T1000 (cell line): ENCODE data around the gene SBF2.
"Not testable (repeated sequence)": the region's sequence is repeated elsewhere in the genome, so short reads cannot be mapped to it uniquely, and the experiment has no call there.

Experiments used
- DNase-seq: peaks from one replicate; lab custom pipeline; 2025; ENCODE audit warnings: mixed read lengths; lab: John Stamatoyannopoulos, UW

SBF2 gene

DNA sequence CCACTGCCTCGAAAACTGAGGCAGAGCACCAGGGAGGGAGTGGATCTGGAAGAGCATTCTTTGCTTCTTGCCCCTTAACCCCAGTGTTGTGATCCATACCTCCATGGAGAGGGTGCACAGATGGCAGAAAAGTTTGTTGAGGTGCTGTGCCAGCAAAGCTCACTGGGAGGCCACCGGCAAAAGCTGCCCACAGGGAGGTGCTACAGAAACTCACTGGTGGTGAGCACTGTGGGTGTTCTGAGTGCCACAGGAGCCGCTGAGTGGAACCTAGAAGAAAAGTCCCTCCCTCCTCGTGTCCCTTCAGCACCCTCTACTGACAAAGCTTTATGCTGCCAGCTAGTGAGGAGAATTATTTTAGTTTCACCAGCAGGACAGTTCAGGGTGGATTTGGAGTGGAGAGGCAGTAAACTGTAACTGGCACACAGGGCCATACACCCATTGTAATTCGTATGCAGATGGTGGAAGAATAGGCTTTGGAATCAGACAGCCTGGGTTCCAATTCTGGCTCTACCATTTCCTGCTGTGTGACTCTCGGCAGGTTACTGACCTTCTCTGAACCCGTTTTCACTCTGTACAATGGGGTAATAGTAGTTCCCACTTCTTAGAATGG, 545.6 kb downstream of the SBF2 start:
- no peak for DNase-seq

DNA sequence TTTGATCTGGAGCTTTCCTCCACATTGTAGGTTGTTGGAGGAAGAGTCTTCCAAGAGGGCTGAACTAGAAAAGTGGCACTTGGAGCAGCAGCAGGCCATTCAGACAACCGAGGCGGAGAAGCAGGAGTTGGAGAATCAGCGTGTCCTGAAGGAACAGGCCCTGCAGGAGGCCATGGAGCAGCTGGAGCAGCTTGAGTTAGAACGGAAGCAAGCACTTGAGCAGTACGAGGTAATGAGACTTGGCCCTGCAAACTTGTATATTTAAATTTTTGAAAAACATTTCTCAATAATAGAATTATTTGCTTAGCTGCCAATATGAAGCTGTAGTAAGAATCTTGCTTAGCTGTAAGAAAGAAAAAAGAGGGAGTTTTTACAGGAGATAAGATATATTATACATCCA, 546.2 kb downstream of the SBF2 start:
- DNase-seq: no peak

GRCh38 chr11:9747229-9747628, 546.8 kb downstream of the SBF2 start:
- DNase-seq: no peak

DNA sequence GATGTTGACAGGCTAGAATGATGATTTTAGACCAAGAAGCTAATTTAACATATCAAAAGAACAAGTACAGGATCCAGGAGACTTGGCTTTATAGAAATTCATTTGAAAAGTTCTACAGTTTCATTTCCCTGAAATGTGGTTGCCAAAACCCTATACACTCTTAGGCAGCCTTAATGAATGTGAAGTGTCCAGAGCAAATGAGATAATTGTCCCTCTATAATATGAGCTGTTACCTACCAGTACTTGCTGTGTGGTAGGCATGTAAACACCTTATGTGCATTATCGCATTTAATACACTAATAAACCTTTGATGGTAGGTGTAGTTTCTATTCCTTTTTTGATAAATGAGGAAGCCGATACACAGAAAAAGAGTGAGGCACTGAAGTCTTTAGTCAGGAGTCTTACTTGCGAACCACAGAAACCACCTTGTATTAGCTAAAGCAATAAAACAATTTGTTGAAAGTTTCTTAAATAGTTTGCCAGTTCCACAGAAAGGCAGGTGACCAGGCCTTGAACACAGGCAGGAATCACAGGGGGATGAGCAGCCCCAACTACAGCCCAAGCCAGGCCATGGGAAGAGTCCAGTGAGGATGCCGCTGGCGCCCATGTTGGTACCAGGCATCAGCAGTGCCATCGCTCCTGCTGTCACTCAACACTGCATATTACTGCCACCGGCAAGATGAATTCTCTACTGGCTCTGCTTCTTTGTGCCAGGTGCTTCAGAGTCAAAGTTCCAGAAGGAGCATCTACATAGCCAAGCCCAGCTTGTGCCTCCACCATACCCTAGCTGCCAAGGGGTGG, 548.4 kb downstream of the SBF2 start:
- no peak for DNase-seq

GRCh38 chr11:9743512-9743911, 550.5 kb downstream of the SBF2 start:
- not testable (repeated sequence) for DNase-seq

DNA sequence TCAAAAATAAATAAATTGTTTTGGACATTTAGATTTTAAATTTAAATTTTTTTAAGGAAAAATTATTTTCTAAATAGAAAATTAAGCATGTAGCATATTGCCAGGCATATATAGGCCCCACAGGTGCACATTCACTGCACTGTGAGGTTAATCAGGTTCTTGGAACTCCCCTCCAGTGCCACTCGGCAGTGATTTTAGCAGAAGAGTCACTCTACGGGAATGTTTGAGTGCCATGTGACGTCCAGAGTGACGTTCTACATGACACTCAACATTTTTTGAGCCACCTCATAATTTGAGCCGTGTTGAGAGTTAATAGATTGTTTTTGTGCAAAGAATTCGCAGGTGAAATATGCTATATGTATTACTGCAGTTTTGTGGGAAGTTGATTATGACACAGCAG, 552.8 kb downstream of the SBF2 start:
- DNase-seq: no peak

GRCh38 chr11:9740202-9740883, 553.7 kb downstream of the SBF2 start:
- no peak for DNase-seq

DNA sequence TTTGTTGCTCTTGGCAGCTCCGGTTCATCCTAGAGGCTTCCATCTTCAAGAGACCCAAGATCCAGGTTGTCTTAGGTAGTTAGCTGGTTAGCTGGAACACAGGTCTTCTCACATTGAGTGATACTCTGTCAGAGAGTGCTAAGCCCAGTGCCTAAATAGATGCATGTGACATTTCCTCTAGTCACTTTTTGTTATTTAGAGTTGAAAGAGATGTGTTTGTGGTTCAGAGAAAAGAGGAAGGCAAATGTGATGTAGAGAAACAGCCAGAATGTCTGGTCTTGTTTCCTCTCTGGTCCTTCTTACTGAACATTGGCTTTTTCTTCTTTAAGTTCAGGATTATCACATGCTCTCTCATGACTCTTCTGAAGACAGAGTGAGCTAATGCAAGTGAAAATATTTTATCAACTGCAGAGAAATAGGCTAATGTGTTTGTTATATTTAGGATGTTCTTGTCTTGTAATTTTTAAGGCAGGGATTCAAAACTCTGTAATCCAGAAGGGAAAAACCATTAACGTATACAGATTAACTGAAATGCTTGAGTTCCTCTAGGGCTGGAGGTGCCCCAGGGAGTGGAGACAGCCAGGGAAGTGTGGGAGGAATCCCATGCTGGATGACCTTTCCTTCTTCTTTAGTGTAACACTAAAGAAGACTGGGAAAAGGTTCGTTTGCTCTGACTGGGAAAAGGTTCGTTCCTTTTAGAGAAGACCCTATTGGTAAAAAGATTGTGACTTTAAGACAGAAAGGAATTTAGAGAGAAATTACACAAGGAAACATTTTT, 554.7 kb downstream of the SBF2 start:
- DNase-seq: no peak

- no peak for DNase-seq
Observed at GRCh38 chr11:9738707-9739106, 555.3 kb downstream of the SBF2 start.

DNA sequence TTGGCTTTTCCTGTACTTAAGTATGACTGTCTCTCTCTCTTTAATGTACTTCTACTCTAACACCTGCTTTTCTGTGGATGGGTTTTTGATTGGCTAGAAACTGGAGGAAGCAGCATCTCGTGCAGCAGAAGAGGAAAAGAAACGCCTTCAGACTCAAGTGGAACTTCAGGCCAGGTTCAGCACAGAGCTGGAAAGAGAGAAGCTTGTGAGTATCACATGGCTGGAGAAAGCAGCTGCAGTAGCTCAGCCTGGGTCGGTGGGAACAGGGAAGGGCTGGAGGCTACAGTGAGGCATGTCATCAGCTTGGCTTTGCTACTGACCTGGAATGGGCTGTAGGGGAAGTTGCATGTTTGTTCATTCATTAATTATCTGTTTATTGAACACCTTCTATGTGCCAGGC, 555.9 kb downstream of the SBF2 start:
- no peak for DNase-seq

GRCh38 chr11:9736365-9736764, 557.7 kb downstream of the SBF2 start:
- DNase-seq: no peak

- DNase-seq: no peak
Observed at GRCh38 chr11:9735919-9736318, 558.1 kb downstream of the SBF2 start.

GRCh38 chr11:9735236-9735635, 558.8 kb downstream of the SBF2 start:
- no peak for DNase-seq

DNA sequence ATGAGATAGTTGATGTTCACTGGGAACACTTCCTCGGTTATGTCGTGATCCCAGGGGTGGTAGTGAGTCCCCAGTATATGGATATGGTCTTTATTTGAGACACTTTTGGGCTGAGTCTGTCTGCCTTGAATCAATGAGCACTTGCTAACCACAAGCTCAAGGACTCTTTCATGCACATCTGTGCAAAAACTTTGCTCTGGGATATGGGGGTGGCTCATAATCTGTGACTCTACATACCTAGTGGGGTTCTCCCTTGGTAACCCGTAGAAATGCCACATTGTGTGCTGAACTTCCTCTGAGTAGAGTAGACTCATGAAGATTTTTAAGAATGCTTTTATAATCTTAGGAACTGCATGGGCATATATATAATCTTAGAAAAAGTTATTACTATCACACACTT, 560.8 kb downstream of the SBF2 start:
- no peak for DNase-seq

GRCh38 chr11:9732453-9732852, 561.6 kb downstream of the SBF2 start:
- no peak for DNase-seq

DNA sequence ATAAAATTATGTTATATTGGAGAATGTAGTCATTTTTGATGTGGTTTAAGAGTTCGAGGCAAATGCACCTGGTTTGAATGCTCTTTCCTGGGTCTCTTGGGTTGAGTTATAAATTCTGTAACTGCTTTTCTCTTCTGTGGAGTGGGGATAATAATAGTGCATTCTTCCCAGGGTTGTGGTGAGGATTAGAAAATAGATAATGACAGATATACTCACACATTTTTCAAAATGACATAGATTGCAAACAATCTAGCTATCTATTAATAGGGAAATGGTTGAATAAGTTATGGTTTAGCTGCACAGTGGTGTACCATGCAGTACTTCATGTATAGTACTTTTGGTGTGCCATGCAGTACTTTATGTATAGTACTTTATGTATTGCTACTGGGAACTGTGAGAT, 562.8 kb downstream of the SBF2 start:
- DNase-seq: no peak
